H1 (cell line): Measurements from ENCODE around the gene RMND1. TPM values are rescaled to one million over a fixed set of nuclear protein-coding genes. Genes with fewer than 3 reads are reported as not detected.

ENCODE experiments used
- CTCF ChIA-PET: fragments of 300-600 bp; sonication (Branson Sonifier 250); formaldehyde crosslinking; loops from one replicate; lab custom pipeline; 2021; ENCODE audit not compliant: partially characterized antibody; lab: Charles Lee
- POLR2A ChIA-PET: fragments of 300-600 bp; sonication (Branson Sonifier 250); formaldehyde crosslinking; loops from one replicate; lab custom pipeline; 2021; ENCODE audit warnings: inconsistent platforms; ENCODE audit not compliant: partially characterized antibody; lab: Charles Lee
- DNase-seq, 2 experiments: peaks; one replicate each; pipeline versions ENCODE4 v3.0.0 to v3.0.0-alpha.2; 2010 to 2022; ENCODE audit warnings: low spot score in 2 of 2, low read depth in 1 of 2, mixed read lengths in 1 of 2
- FAIRE-seq: peaks from 2 replicates; lab custom pipeline; 2011; peaks lifted over from hg19 to GRCh38; lab: Jason Lieb, UNC
- H2AFZ ChIP-seq: 2 replicates; pipeline ENCODE4 v1.8.1; 2012; ENCODE audit warnings: low read length, inconsistent platforms
- H2AK5ac ChIP-seq: 2 replicates; pipeline ENCODE4 v1.6.1; 2013; ENCODE audit warnings: low read depth, low read length
- H2BK120ac ChIP-seq: replicated peaks from 2 replicates; pipeline ENCODE3; 2013; ENCODE audit warnings: low read depth, low read length, inconsistent platforms
- H2BK12ac ChIP-seq: 2 replicates; pipeline ENCODE4 v1.6.1; 2013; ENCODE audit warnings: low read depth, low read length
- H2BK15ac ChIP-seq: 2 replicates; pipeline ENCODE4 v1.6.1; 2013; ENCODE audit warnings: low read length
- H2BK20ac ChIP-seq: 2 replicates; pipeline ENCODE4 v1.6.1; 2013; ENCODE audit warnings: low read length
- H2BK5ac ChIP-seq: 2 replicates; pipeline ENCODE4 v1.6.1; 2013; ENCODE audit warnings: low read depth, low read length
- H3K14ac ChIP-seq: 2 replicates; pipeline ENCODE4 v1.6.1; 2013; ENCODE audit warnings: inconsistent platforms; ENCODE audit not compliant: insufficient read length
- H3K18ac ChIP-seq: 2 replicates; pipeline ENCODE4 v1.6.1; 2013; ENCODE audit warnings: low read length; ENCODE audit errors: extremely low read depth
- H3K23ac ChIP-seq: 2 replicates; pipeline ENCODE4 v1.6.1; 2013; ENCODE audit warnings: inconsistent platforms; ENCODE audit not compliant: insufficient read length
- H3K23me2 ChIP-seq: 2 replicates; pipeline ENCODE4 v1.6.1; 2013; ENCODE audit warnings: low read depth, low read length
- H3K27ac ChIP-seq: 2 replicates; pipeline ENCODE4 v1.6.1; 2011; ENCODE audit warnings: low read depth, low read length, inconsistent platforms
- H3K27me3 ChIP-seq, 4 experiments: replicated peaks in 1 of 4; 1 replicate in 1 of 4; 2 replicates in 3 of 4; pipeline versions ENCODE4 v1.6.1 to v1.8.1; 2011 to 2013; ENCODE audit warnings: low read length in 3 of 4, mild to moderate bottlenecking in 3 of 4, inconsistent platforms in 2 of 4, mixed read lengths in 2 of 4, moderate library complexity in 1 of 4; ENCODE audit not compliant: control insufficient read depth in 3 of 4, insufficient read depth in 3 of 4; ENCODE audit errors: extremely low read depth in 1 of 4
- H3K36me3 ChIP-seq, 4 experiments: 2 replicates each; pipeline versions ENCODE4 v1.6.1 to v1.8.1; 2011 to 2013; ENCODE audit warnings: mild to moderate bottlenecking in 4 of 4, low read length in 3 of 4, moderate library complexity in 2 of 4, control low read depth in 1 of 4, inconsistent platforms in 1 of 4; ENCODE audit not compliant: insufficient read depth in 4 of 4, control insufficient read depth in 2 of 4
- H3K4ac ChIP-seq: replicated peaks from 2 replicates; pipeline ENCODE3; 2013; ENCODE audit warnings: low read length, low read depth, mixed read lengths, inconsistent platforms; ENCODE audit not compliant: insufficient read length
- H3K4me1 ChIP-seq, 4 experiments: replicated peaks in 1 of 4; 1 replicate in 1 of 4; 2 replicates in 3 of 4; pipeline versions ENCODE4 v1.6.1 to v1.8.1; 2011 to 2013; ENCODE audit warnings: low read length in 3 of 4, inconsistent platforms in 2 of 4, mixed read lengths in 1 of 4; ENCODE audit not compliant: insufficient read depth in 4 of 4, control insufficient read depth in 3 of 4
- H3K4me2 ChIP-seq, 2 experiments: 2 replicates each; pipeline versions ENCODE4 v1.6.1 to v1.8.1; 2011 to 2013; ENCODE audit warnings: low read depth in 2 of 2, low read length in 2 of 2, control low read depth in 1 of 2, inconsistent platforms in 1 of 2, mild to moderate bottlenecking in 1 of 2; ENCODE audit not compliant: insufficient read depth in 1 of 2
- H3K4me3 ChIP-seq, 4 experiments: fragments of 200-600, 300-600 bp in 1 of 4; sonication (generic), shearing (Covaris generic), sonication (Bioruptor Twin) in 1 of 4; 2 replicates each; pipeline versions ENCODE4 v1.5.1 to v1.8.1; 2011 to 2016; ENCODE audit warnings: low read length in 4 of 4, low read depth in 3 of 4, control low read depth in 2 of 4, inconsistent platforms in 2 of 4, mild to moderate bottlenecking in 2 of 4, mixed read lengths in 1 of 4, moderate library complexity in 1 of 4; ENCODE audit not compliant: insufficient read depth in 2 of 4; ENCODE audit errors: extremely low read depth in 1 of 4
- H3K56ac ChIP-seq: replicated peaks from 2 replicates; pipeline ENCODE3; 2013; ENCODE audit warnings: low read depth, mild to moderate bottlenecking, mixed read lengths, low read length, inconsistent platforms; ENCODE audit not compliant: insufficient read length
- H3K79me1 ChIP-seq: 2 replicates; pipeline ENCODE4 v1.6.1; 2013; ENCODE audit warnings: low read depth, low read length, control low read depth
- H3K79me2 ChIP-seq, 2 experiments: 2 replicates each; pipeline versions ENCODE4 v1.6.1 to v1.8.1; 2012 to 2013; ENCODE audit warnings: low read length in 2 of 2, mild to moderate bottlenecking in 2 of 2, inconsistent platforms in 1 of 2; ENCODE audit not compliant: insufficient read depth in 2 of 2, control insufficient read depth in 1 of 2
- H3K9ac ChIP-seq, 4 experiments: replicated peaks in 1 of 4; 1 replicate in 1 of 4; 2 replicates in 3 of 4; pipeline versions ENCODE4 v1.6.1 to v1.8.1; 2011 to 2013; ENCODE audit warnings: low read depth in 3 of 4, low read length in 3 of 4, control low read depth in 2 of 4, mild to moderate bottlenecking in 2 of 4, moderate library complexity in 2 of 4, inconsistent platforms in 1 of 4; ENCODE audit errors: extremely low read depth in 1 of 4
- H3K9me3 ChIP-seq, 2 experiments: 2 replicates each; pipeline versions ENCODE4 v1.6.1 to v1.8.1; 2012 to 2013; ENCODE audit warnings: mild to moderate bottlenecking in 2 of 2, moderate library complexity in 2 of 2, control low read depth in 1 of 2, inconsistent platforms in 1 of 2, low read depth in 1 of 2, low read length in 1 of 2, mixed read lengths in 1 of 2; ENCODE audit not compliant: insufficient read depth in 2 of 2
- H4K20me1 ChIP-seq, 2 experiments: replicated peaks in 1 of 2; 2 replicates each; pipeline versions ENCODE3 to v1.8.1; 2011 to 2013; ENCODE audit warnings: inconsistent platforms in 2 of 2, low read length in 2 of 2, mild to moderate bottlenecking in 1 of 2; ENCODE audit not compliant: insufficient read depth in 2 of 2, control insufficient read depth in 1 of 2
- H4K5ac ChIP-seq: 2 replicates; pipeline ENCODE4 v1.6.1; 2013; ENCODE audit warnings: low read length, low read depth, mixed read lengths, inconsistent platforms; ENCODE audit not compliant: insufficient read length
- H4K8ac ChIP-seq: 2 replicates; pipeline ENCODE4 v1.8.0; 2013; ENCODE audit warnings: mild to moderate bottlenecking, moderate library complexity, low read length, inconsistent platforms; ENCODE audit not compliant: insufficient read depth; ENCODE audit errors: extremely low read depth
- H4K91ac ChIP-seq: replicated peaks from 2 replicates; pipeline ENCODE3; 2013; ENCODE audit warnings: low read length, mixed read lengths, inconsistent platforms; ENCODE audit not compliant: insufficient read length
- GABPA ChIP-seq: IDR thresholded peaks from 2 replicates; pipeline ENCODE4 v1.6.1; 2011; ENCODE audit warnings: mild to moderate bottlenecking, low read length, moderate library complexity, borderline replicate concordance; ENCODE audit not compliant: insufficient read depth
- JUND ChIP-seq: IDR thresholded peaks from 2 replicates; pipeline ENCODE4 v1.6.1; 2011; ENCODE audit warnings: mild to moderate bottlenecking, improper control_type of control experiment, low read length
- POLR2A ChIP-seq, 2 experiments: IDR thresholded peaks; 1 replicate in 1 of 2; 2 replicates in 1 of 2; pipeline ENCODE4 v1.6.1; 2011; ENCODE audit warnings: low read depth in 2 of 2, low read length in 2 of 2, mild to moderate bottlenecking in 2 of 2; ENCODE audit errors: control extremely low read depth in 1 of 2
- SAP30 ChIP-seq: fragments of 300-600 bp; sonication (generic); IDR thresholded peaks from 2 replicates; pipeline ENCODE4 v1.7.1; 2012; ENCODE audit warnings: low read length, moderate library complexity, mild to moderate bottlenecking, inconsistent platforms; ENCODE audit not compliant: insufficient read depth, insufficient replicate concordance
- WGBS, 2 experiments: shearing (Covaris generic) in 1 of 2; methylation state at CpG; one replicate each; pipeline versions ENCODE4 v1.1.6 to v1.1.7; 2013 to 2015; ENCODE audit warnings: low lambda C conversion rate in 2 of 2, mixed read lengths in 2 of 2, inconsistent platforms in 1 of 2, low coverage in 1 of 2, missing lambda C conversion rate in 1 of 2; ENCODE audit not compliant: insufficient replicate concordance in 2 of 2, insufficient coverage in 1 of 2, insufficient read length in 1 of 2; ENCODE audit errors: extremely low coverage in 1 of 2, missing lambda C conversion rate in 1 of 2; 5-methylcytosine and 5-hydroxymethylcytosine counted together
- polyA plus RNA-seq, 7 experiments: library from polyadenylated mRNA; depleted of rRNA in 3 of 7; stranded (reverse) in 5 of 7; unstranded in 2 of 7; fragments of >200 nt in 5 of 7; fragments of 200-250 nt in 2 of 7; gene quantifications; 1 replicate in 5 of 7; 2 replicates in 1 of 7; 4 replicates in 1 of 7; pipeline versions ENCODE4 v1.2.1 to v1.2.3, GENCODE V29; 2011 to 2013; ENCODE audit warnings: missing spikeins in 2 of 7, mixed read lengths in 2 of 7
- total RNA-seq: library from RNA; stranded (reverse); fragmentation: NEBNext Ultra II Directional; extraction: Animal tissue kit (Norgen Biotek cat#: 25700); gene quantifications from 2 replicates; pipeline ENCODE4 v1.2.1, GENCODE V29; 2021

Gene RMND1
- total and polyA plus RNA-seq, 2 of the 8 experiments (the other 6 are each of a cell fraction or from before 2014, with no cell fraction given) = 7.3 to 21.9 TPM

DNA sequence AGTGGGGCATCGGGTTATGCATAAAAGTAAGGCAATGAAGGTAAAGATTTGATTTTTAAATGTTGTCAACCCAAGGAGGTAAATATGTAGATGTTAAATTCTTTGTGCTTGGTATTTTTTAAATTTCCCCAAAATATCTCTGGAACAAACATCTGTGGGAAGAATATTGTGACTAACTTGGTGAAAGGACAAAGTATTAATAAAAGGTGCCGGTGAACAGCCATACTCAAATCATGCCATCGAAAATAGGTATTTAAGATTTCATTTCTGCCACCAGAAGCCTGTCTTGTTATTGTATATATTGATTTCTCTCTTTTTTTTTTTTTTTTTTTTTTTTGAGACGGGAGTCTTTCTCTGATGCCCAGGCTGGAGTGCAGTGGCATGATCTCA lies 48.0 kb downstream of the RMND1 start:
- Histone ChIP-seq H2BK120ac (no peak overlapping the region), H3K79me1 (no peaks in the 10 kb centered on the region), H3K79me2 (peaks cover 4 to 41% of the 10 kb centered on the region in 2 experiments; a peak in 3 of 4 replicates), H3K27me3 (no peaks in the 10 kb centered on the region), H3K4me2 (no peak overlapping the region), H3K18ac (no peak overlapping the region), H2BK15ac (no peak overlapping the region), H3K4me1 (no peaks in the 10 kb centered on the region), H2AFZ (no peak overlapping the region), H3K56ac (no peak overlapping the region), H2BK12ac (no peak overlapping the region), H4K91ac (no peak overlapping the region), H2BK20ac (no peak overlapping the region), H3K27ac (no peak overlapping the region), H3K9me3 (no peaks in the 10 kb centered on the region; a peak in 1 of 4 replicates), H2AK5ac (no peak overlapping the region), H3K23ac (no peak overlapping the region), H3K4me3 (no peak overlapping the region), H3K9ac (no peak overlapping the region), H3K4ac (no peak overlapping the region), H4K8ac (no peak overlapping the region), H2BK5ac (no peak overlapping the region), H4K20me1 (peaks cover 5 to 11% of the 10 kb centered on the region in 2 experiments), H3K14ac (no peak overlapping the region), H4K5ac (no peak overlapping the region), H3K36me3 (peaks cover 2 to 27% (median 14%) of the 10 kb centered on the region in 4 experiments; a peak in 6 of 8 replicates), H3K23me2 (no peaks in the 10 kb centered on the region)
- POLR2A ChIA-PET = interaction anchor here (0.6 to 6.6 kb wide), 3 partner anchors 9 to 991 kb away, joined by 3 to 60 read pairs (median 31); partner anchors contain the start of gene ZBTB2
- CTCF ChIA-PET = interaction anchor here (0.6 to 0.8 kb wide), 3 partner anchors 10 to 111 kb away, joined by 3 read pairs; no protein-coding TSS in a partner anchor
- 0 out of 3 replicates have a peak, but pooled peaks of 1 of the 2 experiments have one; percentile 11 for TF ChIP-seq POLR2A (IDR thresholded peaks at IDR 0.05; ENCODE audit: control extremely low read depth in 1 of 2, low read depth in 2 of 2, low read length in 2 of 2)
- no peak for TF ChIP-seq GABPA
- no peak for TF ChIP-seq JUND
- TF ChIP-seq SAP30 = no peak
- 85 to 100% methylated on average over 1 to 3 of the region's 4 CpGs for WGBS, 2 experiments
- DNase-seq = no peak
- no peak for FAIRE-seq
